IPS-NIHi11 (cell line): ENCODE measurements around the gene TBC1D14.

ENCODE experiments used
- DNase-seq: peaks from one replicate; pipeline ENCODE4 v3.0.0; 2012; ENCODE audit warnings: mixed read lengths, low spot score

The TBC1D14 gene

GRCh38 chr4:6953751-6954380 lies 44.2 kb downstream of the TBC1D14 start:
- peak; percentile 85 for DNase-seq

GRCh38 chr4:6955261-6955911 lies 45.8 kb downstream of the TBC1D14 start:
- no peak for DNase-seq

- DNase-seq, result no peak
Measured at GRCh38 chr4:6956087-6956433, 46.4 kb downstream of the TBC1D14 start.

GRCh38 chr4:6956434-6957147 lies 47.0 kb downstream of the TBC1D14 start:
- no peak for DNase-seq

GRCh38 chr4:6957148-6957520 lies 47.5 kb downstream of the TBC1D14 start:
- no peak for DNase-seq

- no peak for DNase-seq
Measured at GRCh38 chr4:6957994-6958393, 48.4 kb downstream of the TBC1D14 start.

- no peak for DNase-seq
Measured at GRCh38 chr4:6959261-6959660, 49.6 kb downstream of the TBC1D14 start.

- no peak for DNase-seq
Measured at GRCh38 chr4:6960154-6960553, 50.5 kb downstream of the TBC1D14 start.

GRCh38 chr4:6960628-6961412 lies 51.2 kb downstream of the TBC1D14 start:
- DNase-seq, result no peak

GRCh38 chr4:6961496-6962210 lies 52.0 kb downstream of the TBC1D14 start:
- DNase-seq, result no peak

GRCh38 chr4:6962211-6963041 lies 52.8 kb downstream of the TBC1D14 start:
- DNase-seq, result peak; percentile 59

- no peak for DNase-seq
Measured at GRCh38 chr4:6963139-6963611, 53.5 kb downstream of the TBC1D14 start.

- no peak for DNase-seq
Measured at GRCh38 chr4:6964858-6965257, 55.2 kb downstream of the TBC1D14 start.

- no peak for DNase-seq
Measured at GRCh38 chr4:6965329-6965728, 55.7 kb downstream of the TBC1D14 start.

- no peak for DNase-seq
Measured at GRCh38 chr4:6967846-6968340, 58.3 kb downstream of the TBC1D14 start.

- no peak for DNase-seq
Measured at GRCh38 chr4:6968496-6968895, 58.9 kb downstream of the TBC1D14 start.

GRCh38 chr4:6969826-6970800 lies 60.5 kb downstream of the TBC1D14 start:
- no peak for DNase-seq

- no peak for DNase-seq
Measured at GRCh38 chr4:6971536-6972374, 62.1 kb downstream of the TBC1D14 start.

- no peak for DNase-seq
Measured at GRCh38 chr4:6972375-6972650, 62.7 kb downstream of the TBC1D14 start.
